Measurements from ENCODE around the gene NELFB. TPM values are rescaled to one million over a fixed set of nuclear protein-coding genes. Genes with fewer than 3 reads are reported as not detected.

Gene NELFB
- total RNA-seq, 1 donor from 2014 or later: 61.9 TPM

DNA sequence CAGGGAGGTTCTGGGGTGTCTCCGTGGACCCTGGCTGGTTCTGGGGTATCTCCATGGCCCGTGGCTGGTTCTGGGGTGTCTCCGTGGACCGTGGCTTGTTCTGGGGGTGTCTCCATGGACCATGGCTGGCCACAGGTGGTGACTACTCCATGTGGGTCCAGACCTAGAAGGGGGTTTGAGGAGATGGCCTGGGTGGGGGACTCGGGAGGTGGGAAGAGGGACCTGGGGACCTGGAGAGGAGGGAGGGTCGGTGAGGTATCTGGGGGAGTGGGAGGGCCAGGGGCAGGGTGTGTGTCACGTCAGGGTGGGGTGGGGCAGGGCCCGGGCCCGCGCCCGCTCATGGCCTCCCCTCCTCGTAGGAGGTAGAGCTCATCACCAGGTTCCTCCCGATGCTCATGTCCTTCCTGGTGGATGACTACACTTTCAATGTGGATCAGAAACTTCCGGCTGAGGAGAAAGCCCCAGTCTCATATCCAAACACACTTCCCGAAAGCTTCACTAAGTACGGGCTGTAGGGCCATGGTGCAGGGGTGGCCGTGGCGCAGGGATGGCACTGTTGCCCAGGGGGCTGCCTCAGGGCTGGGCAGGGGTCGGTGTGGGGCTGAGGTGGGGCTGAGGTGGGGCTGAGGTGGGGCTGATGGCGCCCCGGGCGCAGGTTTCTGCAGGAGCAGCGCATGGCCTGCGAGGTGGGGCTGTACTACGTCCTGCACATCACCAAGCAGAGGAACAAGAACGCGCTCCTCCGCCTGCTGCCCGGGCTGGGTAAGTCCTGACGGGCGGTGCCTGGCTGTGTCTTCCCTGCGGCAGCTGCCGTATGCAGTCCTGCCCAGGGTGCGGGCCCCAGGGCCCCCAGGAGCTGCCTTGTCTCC is 11.7 kb downstream of the NELFB start:
- H3K27me3 Mint-ChIP-seq: no peaks in the 10 kb centered on the region
- no peaks in the 10 kb centered on the region for H3K9me3 Mint-ChIP-seq
- no peaks in the 10 kb centered on the region for H3K36me3 Mint-ChIP-seq

GRCh38 chr9:137267933-137268355 is 12.8 kb downstream of the NELFB start:
- Mint-ChIP-seq H3K36me3 (no peaks in the 10 kb centered on the region), H3K4me1 (ENCODE audit: unreplicated experiment) (no peaks in the 10 kb centered on the region), H3K27me3 (no peaks in the 10 kb centered on the region), H3K9me3 (no peaks in the 10 kb centered on the region), H3K4me3 (no peak overlapping the region), H3K27ac (no peak overlapping the region)
- DNase-seq (ENCODE audit: extremely low spot score, unreplicated experiment): no peak
- TF ChIP-seq CTCF (conservative IDR thresholded peaks at IDR 0.05): no peak

More for the DNA sequence above, 11.7 kb downstream of the NELFB start:
- no peak for DNase-seq (ENCODE audit: extremely low spot score, unreplicated experiment)
- Mint-ChIP-seq H3K27ac (no peak overlapping the region), H3K4me3 (no peak overlapping the region), H3K4me1 (ENCODE audit: unreplicated experiment) (no peaks in the 10 kb centered on the region)
- no peak for TF ChIP-seq CTCF (conservative IDR thresholded peaks at IDR 0.05)

DNA sequence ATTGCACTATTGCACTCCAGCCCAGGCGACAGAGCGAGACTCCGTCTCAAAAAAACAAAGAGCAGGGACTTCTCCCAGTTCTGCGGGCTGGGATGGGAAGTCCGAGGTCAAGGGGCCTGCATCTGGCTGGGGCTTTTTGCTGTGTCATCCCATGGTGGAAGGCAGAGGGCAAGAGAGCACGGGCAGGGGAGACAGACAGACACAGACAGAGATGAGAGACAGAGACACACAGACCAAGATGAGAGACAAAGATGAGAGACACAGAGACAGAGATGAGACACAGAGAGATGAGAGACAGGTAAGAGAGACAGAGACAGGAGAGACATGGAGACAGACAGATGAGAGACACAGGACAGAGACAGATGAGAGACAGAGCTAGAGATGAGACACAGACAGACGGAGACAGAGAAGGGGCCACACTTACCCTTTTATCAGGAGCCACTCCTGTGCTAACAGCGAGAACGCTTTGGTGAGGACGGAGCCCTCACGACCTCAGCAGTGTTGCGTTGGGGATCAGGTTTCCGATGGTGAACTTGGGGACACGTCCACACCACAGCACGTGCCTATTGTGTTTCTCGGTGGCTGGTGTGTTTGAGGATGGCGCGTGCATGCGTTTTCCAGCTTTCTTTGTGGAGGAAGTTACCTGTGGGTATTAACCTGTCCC is 13.5 kb downstream of the NELFB start:
- TF ChIP-seq CTCF (conservative IDR thresholded peaks at IDR 0.05): no peak
- no peak for DNase-seq (ENCODE audit: extremely low spot score, unreplicated experiment)
- Mint-ChIP-seq H3K4me3 (no peak overlapping the region), H3K27ac (peak overlapping the region; percentile 25), H3K9me3 (no peaks in the 10 kb centered on the region), H3K36me3 (no peaks in the 10 kb centered on the region), H3K4me1 (ENCODE audit: unreplicated experiment) (no peaks in the 10 kb centered on the region), H3K27me3 (no peaks in the 10 kb centered on the region)

GRCh38 chr9:137269231-137269772 is 14.2 kb downstream of the NELFB start:
- Mint-ChIP-seq H3K4me3 (no peak overlapping the region), H3K4me1 (ENCODE audit: unreplicated experiment) (no peaks in the 10 kb centered on the region), H3K27ac (no peak overlapping the region), H3K36me3 (no peaks in the 10 kb centered on the region), H3K9me3 (no peaks in the 10 kb centered on the region), H3K27me3 (no peaks in the 10 kb centered on the region)
- TF ChIP-seq CTCF (conservative IDR thresholded peaks at IDR 0.05): no peak
- DNase-seq (ENCODE audit: extremely low spot score, unreplicated experiment): no peak

DNA sequence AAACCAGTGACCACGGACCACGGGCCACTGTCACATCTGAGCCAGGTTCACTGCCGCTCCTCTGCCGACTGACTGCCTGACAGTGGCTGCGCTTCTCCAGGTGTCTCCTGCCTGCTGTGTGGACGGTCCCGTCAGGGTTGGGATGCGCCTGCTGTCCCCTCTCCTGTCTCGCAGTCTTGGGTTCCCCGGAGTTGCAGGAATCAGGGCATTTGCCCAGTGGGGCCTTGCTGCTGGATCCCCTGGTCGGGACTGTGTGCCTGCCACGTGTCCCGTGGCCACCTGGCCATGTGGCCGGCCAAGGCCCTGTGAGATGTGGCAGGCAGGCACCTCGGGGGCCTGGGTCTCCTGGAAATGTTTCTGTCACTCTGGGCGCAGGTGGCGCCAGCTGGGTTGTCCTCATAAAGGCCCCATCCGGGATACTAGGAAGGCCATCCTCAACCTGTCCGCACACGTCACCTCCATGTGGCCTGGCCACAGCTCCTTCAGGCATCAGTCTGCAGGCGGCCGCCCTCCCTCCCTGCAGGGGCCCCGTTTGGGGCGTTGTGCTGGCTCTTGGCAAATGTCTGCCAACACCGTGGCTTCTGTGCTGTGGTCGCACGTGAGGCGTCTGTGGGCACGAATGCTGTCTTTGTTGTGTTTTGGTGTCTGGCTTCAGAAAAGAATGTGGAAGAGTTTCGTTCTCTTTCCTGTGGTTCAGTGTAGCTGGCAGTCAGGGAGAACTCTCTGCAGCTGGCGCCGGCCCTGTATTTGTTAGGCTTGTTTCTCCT is 16.0 kb downstream of the NELFB start:
- H3K4me3 Mint-ChIP-seq: no peak overlapping the region
- H3K27me3 Mint-ChIP-seq: no peaks in the 10 kb centered on the region
- no peaks in the 10 kb centered on the region for H3K9me3 Mint-ChIP-seq
- H3K27ac Mint-ChIP-seq: no peak overlapping the region
- TF ChIP-seq CTCF (conservative IDR thresholded peaks at IDR 0.05): no peak
- peaks cover 12% of the 10 kb centered on the region for H3K4me1 Mint-ChIP-seq (ENCODE audit: unreplicated experiment)
- no peaks in the 10 kb centered on the region for H3K36me3 Mint-ChIP-seq
- peak; percentile 68 for DNase-seq (ENCODE audit: extremely low spot score, unreplicated experiment)
